ENCODE results near the gene NANOGP8.
"Not testable (repeated sequence)": the region's sequence is repeated elsewhere in the genome, so short reads cannot be mapped to it uniquely, and the experiment has no call there.

The NANOGP8 gene, protein sequence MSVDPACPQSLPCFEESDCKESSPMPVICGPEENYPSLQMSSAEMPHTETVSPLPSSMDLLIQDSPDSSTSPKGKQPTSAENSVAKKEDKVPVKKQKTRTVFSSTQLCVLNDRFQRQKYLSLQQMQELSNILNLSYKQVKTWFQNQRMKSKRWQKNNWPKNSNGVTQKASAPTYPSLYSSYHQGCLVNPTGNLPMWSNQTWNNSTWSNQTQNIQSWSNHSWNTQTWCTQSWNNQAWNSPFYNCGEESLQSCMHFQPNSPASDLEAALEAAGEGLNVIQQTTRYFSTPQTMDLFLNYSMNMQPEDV

GRCh38 chr15:35085176-35085919, at the start of gene NANOGP8:
TSS of gene NANOGP8 (minus strand) at chr15:35085295. CDS start at chr15:35085110, 185 bp downstream.
- DNase-seq (ENCODE audit: low read depth, low spot score): not testable (repeated sequence)

DNA sequence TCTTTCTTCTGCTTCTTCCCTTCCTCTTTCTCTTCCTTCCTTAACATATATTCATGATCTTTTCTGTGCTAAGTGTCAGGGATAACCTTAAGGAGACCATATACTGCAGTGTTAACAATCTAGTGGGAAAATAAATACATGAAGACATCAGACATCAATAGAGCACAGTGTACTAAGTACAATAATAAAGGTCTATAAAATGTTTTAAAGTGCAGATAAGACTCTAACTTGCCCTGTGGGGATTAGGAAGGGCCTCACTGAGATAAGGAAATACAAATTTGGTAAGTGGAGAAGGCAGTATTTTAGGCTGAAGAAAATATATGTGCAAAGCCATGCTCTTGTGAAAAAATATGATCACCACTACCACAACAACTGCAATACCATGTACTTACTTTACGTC, 49.2 kb upstream of the NANOGP8 start:
- no peak for DNase-seq (ENCODE audit: low read depth, low spot score)

DNA sequence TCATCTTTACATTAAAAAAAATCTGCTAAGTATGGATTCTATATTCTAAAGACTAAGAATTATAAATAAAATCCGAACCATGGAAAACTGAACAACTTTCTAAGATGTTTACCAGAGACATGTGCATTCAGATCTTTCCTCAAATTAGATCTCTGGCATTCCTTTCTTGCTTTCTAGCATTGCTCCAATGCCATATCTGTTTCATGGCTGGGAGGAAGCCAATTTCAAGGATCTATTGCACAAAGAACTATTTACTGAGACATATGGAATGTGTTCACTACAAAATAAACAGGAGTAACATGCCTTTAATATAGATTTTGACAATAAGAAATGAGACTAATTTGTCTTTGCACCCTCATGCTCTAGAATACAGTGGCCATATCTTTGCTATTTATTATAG, 45.1 kb upstream of the NANOGP8 start:
- DNase-seq (ENCODE audit: low read depth, low spot score): no peak

DNA sequence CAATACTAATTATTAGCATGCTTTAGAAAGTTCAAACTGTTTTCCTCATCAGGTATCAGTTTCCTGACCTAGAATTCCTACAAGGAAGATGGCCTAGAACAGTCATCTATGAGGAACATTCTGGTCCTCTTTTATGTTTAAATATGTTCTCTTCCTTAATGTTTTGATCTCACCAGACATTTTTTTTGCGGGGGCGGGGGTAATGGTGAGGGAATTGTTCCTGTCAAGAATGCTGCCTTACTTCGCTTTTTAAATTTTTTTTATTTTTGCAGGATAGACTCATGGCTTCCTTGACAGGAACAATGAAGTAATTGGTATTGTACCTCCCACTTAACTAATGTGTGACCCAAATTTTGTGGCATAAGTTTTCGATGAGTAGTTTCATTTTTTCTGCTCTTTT, 44.3 kb upstream of the NANOGP8 start:
- DNase-seq (ENCODE audit: low read depth, low spot score): no peak

- no peak for DNase-seq (ENCODE audit: low read depth, low spot score)
Measured at GRCh38 chr15:35127717-35128116, 42.6 kb upstream of the NANOGP8 start.

- no peak for DNase-seq (ENCODE audit: low read depth, low spot score)
Measured at GRCh38 chr15:35126236-35126635, 41.1 kb upstream of the NANOGP8 start.

DNA sequence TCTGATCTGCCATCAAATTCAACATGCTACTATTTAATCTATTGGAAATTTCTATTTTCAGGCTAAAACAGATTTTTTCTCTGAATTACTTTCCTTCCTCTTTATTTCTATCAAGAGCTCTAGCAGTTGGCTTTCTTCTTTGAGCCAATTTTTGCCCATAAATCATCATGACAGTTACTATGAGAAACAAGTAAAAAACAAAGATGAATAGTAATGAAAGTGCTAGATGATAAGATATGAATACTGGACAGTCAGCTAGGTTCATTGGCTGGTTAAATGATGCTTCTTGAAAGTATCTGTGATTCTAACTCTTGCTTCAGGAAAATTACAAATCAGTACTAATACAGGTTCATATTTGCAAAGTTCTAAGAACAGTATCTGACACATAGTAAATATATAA, 38.6 kb upstream of the NANOGP8 start:
- DNase-seq (ENCODE audit: low read depth, low spot score): no peak

DNA sequence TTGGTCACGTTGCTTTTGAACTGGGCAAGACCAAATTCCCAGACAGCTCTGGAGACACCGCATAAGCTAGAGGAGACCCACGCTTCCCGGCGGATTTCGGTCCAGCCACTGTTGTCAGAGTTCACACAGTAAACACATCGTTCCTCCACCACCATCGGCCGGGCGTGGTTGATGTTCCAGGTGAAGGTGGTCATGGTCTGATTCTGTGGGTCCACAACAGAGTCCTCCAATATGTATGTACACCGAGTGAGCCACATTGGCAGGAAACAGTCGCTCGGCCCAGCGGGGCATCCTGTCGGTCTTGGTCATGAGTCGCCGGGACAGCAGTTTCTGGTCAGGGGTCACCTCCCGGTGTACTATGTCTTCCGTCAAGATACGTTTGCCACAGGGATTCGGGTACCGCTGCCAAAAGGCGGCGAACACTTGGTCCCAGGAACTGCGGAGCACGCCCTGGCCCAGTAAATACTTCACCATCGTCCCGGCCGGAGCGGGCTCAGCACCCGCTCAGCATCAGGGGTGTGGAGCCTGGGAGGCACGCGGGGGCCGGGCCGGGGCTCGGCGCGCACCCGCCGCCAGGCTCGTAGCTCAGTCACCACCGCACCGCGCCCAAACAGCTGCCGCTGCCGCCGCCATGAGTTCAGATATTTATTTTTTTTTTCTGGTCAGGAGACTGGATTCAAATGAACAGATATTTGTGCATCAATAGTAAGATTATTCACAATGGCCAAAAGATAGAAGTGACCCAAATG, 36.7 kb upstream of the NANOGP8 start:
- DNase-seq (ENCODE audit: low read depth, low spot score): no peak

DNA sequence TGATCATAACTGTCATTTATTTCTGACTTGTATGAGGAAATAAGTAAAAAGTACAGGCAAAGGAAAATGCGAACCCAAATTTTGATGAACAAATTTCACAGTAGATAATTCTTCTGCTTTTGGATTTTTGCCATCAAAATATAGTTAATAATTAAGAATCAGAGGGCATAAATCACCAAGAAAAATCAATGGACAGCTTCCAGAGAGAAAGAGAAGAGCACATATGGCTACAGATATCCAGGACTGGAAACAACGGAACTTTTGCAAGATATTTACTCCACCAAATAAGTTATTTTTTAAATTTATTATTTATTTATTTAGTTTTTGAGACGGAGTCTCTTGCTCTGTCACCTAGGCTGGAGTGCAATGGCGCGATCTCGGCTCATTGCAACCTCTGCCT, 35.1 kb upstream of the NANOGP8 start:
- DNase-seq (ENCODE audit: low read depth, low spot score): no peak

DNA sequence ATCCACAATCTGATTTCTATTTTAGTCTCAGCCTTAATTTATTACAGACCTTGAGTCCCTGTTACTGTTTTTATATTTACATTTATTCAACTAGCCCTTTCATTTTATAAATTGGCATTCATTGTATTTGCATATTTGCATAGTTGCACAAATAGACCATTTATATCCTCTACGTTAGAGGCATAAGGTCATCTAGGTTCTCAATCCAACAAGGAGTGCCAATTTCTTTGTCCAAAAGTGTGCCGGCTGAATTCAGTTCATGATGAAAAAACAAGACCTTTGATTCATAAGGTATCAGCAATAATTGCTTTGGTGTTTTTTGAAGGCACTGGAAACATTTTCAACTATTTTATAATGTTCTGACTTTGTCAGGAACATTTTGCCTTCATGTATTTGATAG, 33.9 kb upstream of the NANOGP8 start:
- DNase-seq (ENCODE audit: low read depth, low spot score): no peak

DNA sequence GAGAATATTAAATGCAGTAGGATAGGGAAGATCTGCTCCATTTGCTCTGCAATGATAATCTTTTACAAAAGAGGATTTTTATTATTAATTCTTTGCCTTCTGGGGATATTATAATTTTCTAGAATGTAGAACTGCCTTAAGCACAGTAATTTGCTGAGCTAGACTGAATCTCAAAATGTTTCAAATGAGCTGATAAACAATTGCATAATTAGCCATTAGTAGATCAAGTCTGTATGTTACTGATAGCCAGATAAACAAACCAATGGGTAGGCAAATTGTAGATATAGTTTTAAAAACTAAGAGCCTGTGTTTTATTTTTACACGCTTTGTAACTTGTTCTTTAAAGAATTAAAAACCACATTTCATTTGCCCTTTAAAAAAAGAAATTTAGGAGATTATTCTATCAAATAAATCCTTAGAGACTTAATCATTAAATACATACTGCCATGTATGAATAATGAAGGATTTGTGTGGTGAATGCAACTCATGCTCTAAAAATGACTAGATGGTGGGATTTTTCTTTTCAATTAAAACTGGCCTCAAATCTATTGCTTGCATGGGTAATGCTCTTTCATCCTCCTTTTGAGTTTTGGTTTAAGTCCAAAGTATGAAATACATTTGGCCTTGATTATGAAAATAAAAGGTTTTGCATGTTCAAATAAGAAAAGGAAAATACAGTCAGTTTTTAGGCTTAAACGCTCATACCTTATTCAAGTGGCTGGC, 32.6 kb upstream of the NANOGP8 start:
- DNase-seq (ENCODE audit: low read depth, low spot score): no peak

DNA sequence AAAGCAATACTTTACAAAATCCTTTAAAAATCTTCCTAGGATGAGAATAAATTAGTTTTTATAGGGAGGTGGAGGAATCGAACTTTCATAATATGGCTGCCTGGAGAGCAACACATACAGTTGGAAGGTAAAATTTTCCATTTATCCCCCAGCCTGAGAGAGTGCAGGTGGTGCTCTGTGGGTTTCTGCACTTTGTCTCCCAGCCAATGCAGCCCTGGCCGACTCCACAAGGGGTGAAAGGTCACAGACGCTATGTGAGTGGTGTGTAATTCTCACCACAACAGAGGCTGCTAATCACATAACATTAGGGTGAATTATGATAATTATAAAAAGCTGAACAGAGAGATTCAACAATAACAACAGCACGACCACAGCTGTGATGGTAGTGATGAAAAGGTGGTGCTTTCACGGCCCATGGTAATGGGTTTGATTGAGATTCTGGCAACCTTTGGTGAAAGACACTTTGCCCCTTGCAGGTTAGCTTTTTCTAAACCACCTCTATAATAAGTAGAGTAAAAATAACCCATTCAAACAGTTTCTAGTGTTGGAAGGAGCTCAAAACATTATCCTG, 30.1 kb upstream of the NANOGP8 start:
- no peak for DNase-seq (ENCODE audit: low read depth, low spot score)

- DNase-seq (ENCODE audit: low read depth, low spot score): peak; percentile 47
Measured at GRCh38 chr15:35112346-35112745, 27.3 kb upstream of the NANOGP8 start.

- no peak for DNase-seq (ENCODE audit: low read depth, low spot score)
Measured at GRCh38 chr15:35111861-35112260, 26.8 kb upstream of the NANOGP8 start.

DNA sequence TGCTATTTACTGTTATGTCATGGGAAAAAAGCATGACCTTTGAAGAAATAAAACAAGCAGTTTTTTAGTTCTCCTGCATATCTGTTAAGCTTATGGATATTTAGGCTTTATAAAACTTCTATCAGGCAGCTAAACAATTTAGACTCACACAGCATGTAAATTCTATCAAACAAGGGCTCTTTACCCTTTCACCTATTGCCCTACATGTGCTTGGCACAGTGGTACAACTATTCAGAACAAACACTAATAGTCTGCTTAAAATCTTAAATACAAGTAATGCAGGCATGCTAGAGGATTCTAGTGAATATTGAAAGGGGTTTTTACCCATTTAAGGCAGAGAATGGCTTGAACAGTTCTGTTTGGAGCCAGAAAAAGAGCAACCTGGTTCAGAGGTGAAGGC, 23.4 kb upstream of the NANOGP8 start:
- DNase-seq (ENCODE audit: low read depth, low spot score): no peak

DNA sequence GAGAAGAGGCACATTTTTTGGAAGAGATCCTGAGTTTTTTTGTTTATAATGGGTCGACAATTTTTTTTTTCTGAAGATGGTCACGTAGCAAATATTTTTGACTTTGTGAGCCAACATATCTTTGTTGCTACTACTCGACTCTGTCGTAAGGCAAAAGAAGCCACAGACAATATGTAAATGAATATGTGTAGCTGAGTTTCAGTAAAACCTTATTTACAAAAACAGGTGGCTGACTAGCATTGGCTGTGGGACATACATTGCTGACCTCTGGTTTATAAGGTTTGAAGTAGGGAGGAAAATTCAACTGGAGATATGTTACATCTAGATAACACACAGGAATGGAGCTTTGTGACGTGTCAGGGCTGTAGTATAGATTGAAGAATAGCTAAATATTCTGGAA, 22.5 kb upstream of the NANOGP8 start:
- no peak for DNase-seq (ENCODE audit: low read depth, low spot score)

DNA sequence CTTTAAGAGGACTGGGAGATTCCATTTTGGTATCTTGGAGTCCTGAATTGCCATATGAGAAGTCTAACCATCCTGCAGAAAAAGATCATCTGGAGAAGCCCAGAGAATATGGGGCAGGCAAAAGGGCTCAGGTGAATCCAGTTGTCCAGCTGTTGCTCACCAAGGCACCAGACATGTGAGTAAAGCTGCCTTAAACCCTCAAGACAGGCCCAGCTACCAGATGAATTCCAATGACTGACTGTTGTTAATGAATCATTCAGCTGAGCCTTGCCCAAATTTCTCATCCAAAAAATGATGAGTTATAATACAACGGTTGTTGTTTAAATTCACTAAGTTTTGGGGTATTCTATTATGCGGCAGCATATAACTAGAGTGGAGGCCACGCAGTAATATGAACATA, 22.0 kb upstream of the NANOGP8 start:
- no peak for DNase-seq (ENCODE audit: low read depth, low spot score)

GRCh38 chr15:35104526-35105147, 19.5 kb upstream of the NANOGP8 start:
- no peak for DNase-seq (ENCODE audit: low read depth, low spot score)

DNA sequence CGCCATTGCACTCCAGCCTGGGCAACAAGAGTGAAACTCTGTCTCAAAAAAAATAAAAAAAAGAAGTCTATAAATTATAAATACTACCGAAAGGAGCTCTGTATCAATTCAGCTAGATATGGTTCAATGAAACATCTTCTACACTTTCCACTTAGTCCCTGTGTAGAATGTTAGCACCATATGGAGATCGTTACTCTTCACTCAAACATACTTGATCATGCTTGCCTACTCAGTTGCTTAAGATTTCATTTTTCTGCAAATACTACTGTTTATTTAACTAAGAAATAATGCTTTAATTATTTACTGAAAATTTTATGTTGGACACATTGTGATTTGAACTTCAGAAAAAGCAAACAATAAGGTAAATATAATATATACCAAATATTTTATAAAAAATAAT, 17.1 kb upstream of the NANOGP8 start:
- no peak for DNase-seq (ENCODE audit: low read depth, low spot score)

- no peak for DNase-seq (ENCODE audit: low read depth, low spot score)
Measured at GRCh38 chr15:35101335-35101734, 16.2 kb upstream of the NANOGP8 start.

DNA sequence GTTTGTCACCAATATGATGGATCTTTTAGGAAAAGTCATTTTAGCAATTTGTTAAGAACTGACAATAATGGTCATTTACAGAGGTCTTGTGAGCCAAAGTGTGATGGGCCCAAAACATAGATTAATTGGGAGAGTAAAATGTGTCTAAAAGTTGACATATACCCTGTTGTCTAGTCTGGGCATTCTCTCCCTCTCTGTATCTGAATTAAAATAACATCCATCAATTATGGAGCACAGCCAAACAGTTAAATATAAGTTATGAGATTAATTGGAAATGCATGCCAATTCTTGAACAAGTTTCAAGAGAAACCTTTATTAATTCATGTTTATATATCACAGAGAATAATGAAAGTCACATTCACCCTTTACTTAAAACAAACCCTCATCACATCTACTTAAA, 13.6 kb upstream of the NANOGP8 start:
- no peak for DNase-seq (ENCODE audit: low read depth, low spot score)

Data from ELF-1 (cell line).